Sigmoid colon (tissue), 7 donors: ENCODE measurements around the gene ADAM23. TPM values are rescaled to one million over a fixed set of nuclear protein-coding genes. Genes with fewer than 3 reads are reported as not detected.

Experiments
- DNase-seq: peaks from one replicate; pipeline ENCODE4 v3.0.0-alpha.2; 2019
- H3K27ac ChIP-seq, 4 donors: fragments of 200-600 bp; sonication (generic); one replicate each; pipeline ENCODE4 v1.5.1; 2016 to 2019; ENCODE audit warnings: mild to moderate bottlenecking in 1 of 4
- H3K27me3 ChIP-seq, 3 donors: fragments of 200-600 bp; sonication (generic); one replicate each; pipeline ENCODE4 v1.5.1; 2019; ENCODE audit warnings: mild to moderate bottlenecking in 1 of 3
- H3K36me3 ChIP-seq, 4 donors: fragments of 200-600 bp; sonication (generic); one replicate each; pipeline ENCODE4 v1.5.1; 2016 to 2019
- H3K4me1 ChIP-seq, 4 donors: fragments of 200-600 bp; sonication (generic); one replicate each; pipeline ENCODE4 v1.5.1; 2017 to 2019
- H3K4me3 ChIP-seq, 4 donors: fragments of 200-600 bp; sonication (generic); one replicate each; pipeline ENCODE4 v1.5.1; 2017 to 2019; ENCODE audit warnings: mild to moderate bottlenecking in 2 of 4, moderate library complexity in 1 of 4
- H3K9me3 ChIP-seq, 4 donors: fragments of 200-600 bp in 3 of 4; sonication (generic) in 3 of 4; one replicate each; pipeline versions ENCODE4 v1.5.1 to v1.6.1; 2013 to 2019
- CTCF ChIP-seq, 4 experiments: fragments of 450-650 bp in 3 of 4; fragments of 200-600 bp in 1 of 4; IDR thresholded peaks; one replicate each; pipeline ENCODE4 v1.5.1; 2016 to 2019; ENCODE audit warnings: antibody characterized with exemption in 4 of 4, mild to moderate bottlenecking in 3 of 4, moderate library complexity in 2 of 4
- EP300 ChIP-seq, 4 donors: sonication (generic); formaldehyde crosslinking; IDR thresholded peaks; one replicate each; pipeline ENCODE4 v1.6.1; 2017; ENCODE audit warnings: antibody characterized with exemption in 4 of 4
- POLR2A ChIP-seq, 2 donors: fragments of 450-650 bp; IDR thresholded peaks; one replicate each; pipeline ENCODE4 v1.6.1; 2016; ENCODE audit warnings: antibody characterized with exemption in 2 of 2, mild to moderate bottlenecking in 2 of 2, moderate library complexity in 2 of 2
- POLR2AphosphoS5 ChIP-seq, 4 donors: sonication (generic); formaldehyde crosslinking; IDR thresholded peaks; one replicate each; pipeline ENCODE4 v1.6.1; 2017; ENCODE audit warnings: antibody characterized with exemption in 4 of 4
- WGBS, 2 donors: extraction: QIAGEN DNeasy Blood & Tissue Kit; methylation state at CpG; one replicate each; pipeline ENCODE4 v1.1.7; 2013; 5-methylcytosine and 5-hydroxymethylcytosine counted together
- intact Hi-C: fragments of 100-400 bp; cut with DNase I; formaldehyde crosslinking; loops from one replicate; pipeline ENCODE4 v1.15.1; 2023
- polyA plus RNA-seq, 3 donors: library from polyadenylated mRNA; stranded (reverse); fragments of 200-250 nt; gene quantifications; one replicate each; pipeline ENCODE4 v1.2.3, GENCODE V29; 2013
- total RNA-seq, 4 donors: library from RNA; depleted of rRNA; stranded (reverse); fragments of >200 nt; gene quantifications; one replicate each; pipeline ENCODE4 v1.1.0, GENCODE V29; 2016
- donor health status: healthy with polysubstance abuse.
- donor health status: Bipolar disorder and iron deficiency.
- donor health status: healthy.

ADAM23 gene
- total and polyA plus RNA-seq, 7 donors = under 0.01 to 2.9 (median 1.6) TPM

- Histone ChIP-seq H3K4me1 (no peaks in the 10 kb centered on the region), H3K27ac (no peak overlapping the region), H3K9me3 (no peaks in the 10 kb centered on the region), H3K36me3 (no peaks in the 10 kb centered on the region), H3K27me3 (no peaks in the 10 kb centered on the region), H3K4me3 (no peak overlapping the region)
- 28 to 75% methylated on average over 2 of the region's 2 CpGs for WGBS, 2 donors
- intact Hi-C loops = no loop called here
- TF ChIP-seq POLR2AphosphoS5 (IDR thresholded peaks at IDR 0.05) (no peak), POLR2A (IDR thresholded peaks at IDR 0.05) (no peak), EP300 (IDR thresholded peaks at IDR 0.05) (no peak), CTCF (IDR thresholded peaks at IDR 0.05) (no peak)
- DNase-seq = no peak
These were observed 120.0 kb downstream of the ADAM23 start for GRCh38 chr2:206563374-206563773.

- DNase-seq = no peak
- Histone ChIP-seq H3K27me3 (no peaks in the 10 kb centered on the region), H3K9me3 (no peaks in the 10 kb centered on the region), H3K4me3 (no peak overlapping the region), H3K36me3 (no peaks in the 10 kb centered on the region), H3K4me1 (no peaks in the 10 kb centered on the region), H3K27ac (no peak overlapping the region)
- intact Hi-C loops = no loop called here
- WGBS, 2 donors = 61 to 83% methylated on average over 4 of the region's 4 CpGs
- TF ChIP-seq POLR2AphosphoS5 (IDR thresholded peaks at IDR 0.05) (no peak), CTCF (IDR thresholded peaks at IDR 0.05) (no peak), EP300 (IDR thresholded peaks at IDR 0.05) (no peak), POLR2A (IDR thresholded peaks at IDR 0.05) (no peak)
These were observed 122.3 kb downstream of the ADAM23 start for GRCh38 chr2:206565666-206566065.

GRCh38 chr2:206569470-206569869 is 126.1 kb downstream of the ADAM23 start:
- intact Hi-C loops = no loop called here
- Histone ChIP-seq H3K36me3 (no peaks in the 10 kb centered on the region), H3K4me1 (no peaks in the 10 kb centered on the region), H3K27me3 (no peaks in the 10 kb centered on the region), H3K9me3 (no peaks in the 10 kb centered on the region), H3K4me3 (no peak overlapping the region), H3K27ac (no peak overlapping the region)
- DNase-seq = no peak
- 91 to 93% methylated on average over 3 of the region's 3 CpGs for WGBS, 2 donors
- no peak for TF ChIP-seq CTCF (IDR thresholded peaks at IDR 0.05)
- no peak for TF ChIP-seq EP300 (IDR thresholded peaks at IDR 0.05)
- TF ChIP-seq POLR2A (IDR thresholded peaks at IDR 0.05) = no peak

GRCh38 chr2:206570199-206570598 is 126.9 kb downstream of the ADAM23 start:
- H3K4me3 ChIP-seq = no peak overlapping the region
- no peaks in the 10 kb centered on the region for H3K27me3 ChIP-seq
- TF ChIP-seq CTCF (IDR thresholded peaks at IDR 0.05) = no peak
- TF ChIP-seq POLR2A (IDR thresholded peaks at IDR 0.05) = no peak
- no peak for TF ChIP-seq POLR2AphosphoS5 (IDR thresholded peaks at IDR 0.05)
- no peak for TF ChIP-seq EP300 (IDR thresholded peaks at IDR 0.05)
- intact Hi-C loops = no loop called here
- H3K36me3 ChIP-seq = no peaks in the 10 kb centered on the region
- H3K4me1 ChIP-seq = no peaks in the 10 kb centered on the region
- no peaks in the 10 kb centered on the region for H3K9me3 ChIP-seq
- H3K27ac ChIP-seq = no peak overlapping the region
- no peak for DNase-seq

GRCh38 chr2:206572725-206573124 is 129.4 kb downstream of the ADAM23 start:
- H3K4me1 ChIP-seq = no peaks in the 10 kb centered on the region
- WGBS, 2 donors = 90 to 92% methylated on average over 3 of the region's 3 CpGs
- no peaks in the 10 kb centered on the region for H3K36me3 ChIP-seq
- H3K4me3 ChIP-seq = no peak overlapping the region
- H3K9me3 ChIP-seq = no peaks in the 10 kb centered on the region
- no peaks in the 10 kb centered on the region for H3K27me3 ChIP-seq
- intact Hi-C loops = no loop called here
- H3K27ac ChIP-seq = no peak overlapping the region
- TF ChIP-seq POLR2AphosphoS5 (IDR thresholded peaks at IDR 0.05) (no peak), CTCF (IDR thresholded peaks at IDR 0.05) (no peak), EP300 (IDR thresholded peaks at IDR 0.05) (no peak), POLR2A (IDR thresholded peaks at IDR 0.05) (no peak)
- DNase-seq = no peak
